ENCODE measurements around the gene PTGR3. TPM values are rescaled to one million over a fixed set of nuclear protein-coding genes. Genes with fewer than 3 reads are reported as not detected.

The PTGR3 gene
- total RNA-seq, 1 experiment from 2014 or later, result 8.2 TPM

DNA sequence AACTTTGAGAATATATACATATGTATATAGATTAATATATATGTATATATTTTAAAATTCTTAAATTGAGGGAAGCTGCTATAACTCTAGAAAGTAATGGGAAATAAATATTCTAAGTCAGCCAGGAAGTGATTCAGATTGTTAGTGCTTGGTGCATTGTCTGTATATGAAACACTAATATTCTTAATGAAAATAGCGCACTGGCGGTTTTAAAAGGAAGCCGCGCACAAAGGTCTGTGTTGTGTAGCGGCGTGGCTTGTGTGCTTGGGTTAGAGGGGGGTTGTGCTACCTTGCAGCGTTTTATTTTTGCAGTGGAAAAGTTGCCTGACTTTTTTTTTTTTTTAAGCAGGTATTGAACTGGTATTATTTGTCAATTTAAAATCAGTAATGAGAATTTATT lies 13.0 kb upstream of the PTGR3 start:
- Histone ChIP-seq H3K36me3 (ENCODE audit: low read depth, low read length) (no peaks in the 10 kb centered on the region), H4K20me1 (ENCODE audit: low read length) (no peaks in the 10 kb centered on the region), H3K4me2 (ENCODE audit: low read length) (no peak overlapping the region), H3F3A (ENCODE audit: low read length, unreplicated experiment) (no peaks in the 10 kb centered on the region), H3K79me2 (ENCODE audit: low read length) (0 out of 2 replicates have a peak, but pooled peaks cover 18% of the 10 kb centered on the region), H2AFZ (ENCODE audit: low read length) (no peak overlapping the region), H3K4me1 (ENCODE audit: insufficient read depth, low read length) (no peaks in the 10 kb centered on the region), H3K27me3 (ENCODE audit: low read length) (no peaks in the 10 kb centered on the region), H3K9ac (ENCODE audit: low read length) (no peak overlapping the region), H3K9me2 (replicated peaks; ENCODE audit: low read length) (no peaks in the 10 kb centered on the region), H3K4me3 (ENCODE audit: low read length) (no peak overlapping the region), H3K27ac (ENCODE audit: low read length) (no peak overlapping the region), H3K9me3 (ENCODE audit: low read length) (no peaks in the 10 kb centered on the region)
- DNase-seq (no peak), ATAC-seq (peak; percentile 42)
- BruUV-seq (replicated peaks), result no TSS peak
- CTCF ChIA-PET, result no interaction called here
- POLR2A ChIA-PET (ENCODE audit: unreplicated experiment), result no interaction called here
- intact Hi-C loops (cut with micrococcal nuclease), result no loop called here
- TF ChIP-seq EZH2 (IDR thresholded peaks at IDR 0.05; ENCODE audit: low read length, unreplicated experiment) (no peak), CTCF (conservative IDR thresholded peaks at IDR 0.05; ENCODE audit: low read depth, low read length) (no peak)

GRCh38 chr18:75221397-75221796 lies 12.5 kb upstream of the PTGR3 start:
- DNase-seq (no peak), ATAC-seq (peak; percentile 38)
- CTCF ChIA-PET, result no interaction called here
- H3K79me2 ChIP-seq (ENCODE audit: low read length), result 0 out of 2 replicates have a peak, but pooled peaks cover 21% of the 10 kb centered on the region
- no peaks in the 10 kb centered on the region for H3K9me3 ChIP-seq (ENCODE audit: low read length)
- H3K4me2 ChIP-seq (ENCODE audit: low read length), result no peak overlapping the region
- H3K9me2 ChIP-seq (replicated peaks; ENCODE audit: low read length), result no peaks in the 10 kb centered on the region
- TF ChIP-seq EZH2 (IDR thresholded peaks at IDR 0.05; ENCODE audit: low read length, unreplicated experiment), result no peak
- TF ChIP-seq EZH2phosphoT487 (IDR thresholded peaks at IDR 0.05; ENCODE audit: borderline replicate concordance, low read length), result no peak
- TF ChIP-seq CTCF (conservative IDR thresholded peaks at IDR 0.05; ENCODE audit: low read depth, low read length), result no peak
- H2AFZ ChIP-seq (ENCODE audit: low read length), result no peak overlapping the region
- POLR2A ChIA-PET (ENCODE audit: unreplicated experiment), result no interaction called here
- no peaks in the 10 kb centered on the region for H3K4me1 ChIP-seq (ENCODE audit: insufficient read depth, low read length)
- intact Hi-C loops (cut with micrococcal nuclease), result no loop called here
- no peak overlapping the region for H3K27ac ChIP-seq (ENCODE audit: low read length)
- no peak overlapping the region for H3K4me3 ChIP-seq (ENCODE audit: low read length)
- no TSS peak for BruUV-seq (replicated peaks)
- H3K27me3 ChIP-seq (ENCODE audit: low read length), result no peaks in the 10 kb centered on the region
- no peaks in the 10 kb centered on the region for H4K20me1 ChIP-seq (ENCODE audit: low read length)
- no peaks in the 10 kb centered on the region for H3K36me3 ChIP-seq (ENCODE audit: low read depth, low read length)
- H3K9ac ChIP-seq (ENCODE audit: low read length), result no peak overlapping the region
- no peaks in the 10 kb centered on the region for H3F3A ChIP-seq (ENCODE audit: low read length, unreplicated experiment)

DNA sequence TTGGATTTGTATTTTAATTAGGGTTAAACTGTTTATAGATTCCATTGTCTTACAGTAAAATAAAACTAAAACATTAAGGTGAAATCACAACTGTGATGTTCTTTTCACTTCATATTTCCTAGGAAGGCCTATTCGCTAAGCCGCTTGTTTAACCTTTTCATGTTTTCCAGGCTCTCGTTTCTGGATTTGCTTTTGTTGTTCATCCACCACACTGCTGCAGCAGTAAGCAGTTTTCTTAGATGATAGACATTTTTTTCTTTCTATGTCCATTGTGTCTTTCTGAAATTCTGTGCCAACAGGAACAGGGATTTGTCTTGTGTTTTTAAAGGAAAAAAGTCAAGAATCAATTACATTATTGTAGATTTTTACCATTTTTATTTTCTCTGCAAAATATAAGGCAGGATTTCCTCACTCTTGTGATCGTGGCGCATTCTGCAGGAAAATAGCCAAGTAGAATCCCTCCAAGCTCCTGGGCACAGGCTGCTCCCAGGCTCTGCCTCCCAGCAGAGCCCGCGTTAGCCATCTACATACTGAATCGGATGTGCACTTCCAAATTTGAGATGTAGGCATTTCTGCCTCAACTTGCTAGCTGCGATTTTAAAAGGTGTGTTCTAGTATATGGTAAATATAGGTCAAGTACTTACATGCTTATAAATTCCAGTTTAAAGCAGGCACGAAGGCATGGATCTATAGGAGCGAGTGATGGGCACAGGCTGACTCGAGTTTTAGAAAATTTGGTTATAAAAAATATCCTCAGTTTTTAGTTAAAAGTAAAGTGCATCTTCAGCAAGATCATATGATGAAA lies 11.8 kb upstream of the PTGR3 start:
- DNase-seq (no peak), ATAC-seq (no peak)
- Histone ChIP-seq H3K9ac (ENCODE audit: low read length) (no peak overlapping the region), H3K27ac (ENCODE audit: low read length) (no peak overlapping the region), H4K20me1 (ENCODE audit: low read length) (no peaks in the 10 kb centered on the region), H3K27me3 (ENCODE audit: low read length) (no peaks in the 10 kb centered on the region), H2AFZ (ENCODE audit: low read length) (no peak overlapping the region), H3K9me3 (ENCODE audit: low read length) (no peaks in the 10 kb centered on the region), H3K9me2 (replicated peaks; ENCODE audit: low read length) (no peaks in the 10 kb centered on the region), H3K79me2 (ENCODE audit: low read length) (0 out of 2 replicates have a peak, but pooled peaks cover 24% of the 10 kb centered on the region), H3K4me3 (ENCODE audit: low read length) (no peak overlapping the region), H3K36me3 (ENCODE audit: low read depth, low read length) (no peaks in the 10 kb centered on the region), H3F3A (ENCODE audit: low read length, unreplicated experiment) (no peaks in the 10 kb centered on the region), H3K4me1 (ENCODE audit: insufficient read depth, low read length) (no peaks in the 10 kb centered on the region), H3K4me2 (ENCODE audit: low read length) (no peak overlapping the region)
- intact Hi-C loops (cut with micrococcal nuclease), result no loop called here
- no peak for TF ChIP-seq EZH2 (IDR thresholded peaks at IDR 0.05; ENCODE audit: low read length, unreplicated experiment)
- BruUV-seq (replicated peaks), result no TSS peak
- ChIA-PET CTCF (no interaction called here), POLR2A (ENCODE audit: unreplicated experiment) (no interaction called here)
